Osteoblast (primary cell): Measurements from ENCODE around the gene SLC37A3. TPM values are rescaled to one million over a fixed set of nuclear protein-coding genes. Genes with fewer than 3 reads are reported as not detected.

Experiments
- DNase-seq: peaks from one replicate; pipeline ENCODE4 v3.0.0; 2011; ENCODE audit warnings: low spot score, mixed read lengths; ENCODE audit not compliant: insufficient read length; ENCODE audit errors: missing footprints
- H2AFZ ChIP-seq: 2 replicates; pipeline ENCODE4 v1.6.0; 2011; ENCODE audit warnings: mild to moderate bottlenecking, low read length
- H3K27ac ChIP-seq: 2 replicates; pipeline ENCODE4 v1.5.1; 2011; ENCODE audit warnings: mild to moderate bottlenecking, low read depth, low read length, moderate library complexity
- H3K27me3 ChIP-seq: 2 replicates; pipeline ENCODE4 v1.6.0; 2012; ENCODE audit warnings: mild to moderate bottlenecking, control low read depth, inconsistent platforms, low read length, moderate library complexity; ENCODE audit not compliant: insufficient read depth
- H3K36me3 ChIP-seq: 2 replicates; pipeline ENCODE4 v1.5.1; 2011; ENCODE audit warnings: mild to moderate bottlenecking, low read length, control low read depth, moderate library complexity; ENCODE audit not compliant: insufficient read depth
- H3K4me1 ChIP-seq: 2 replicates; pipeline ENCODE4 v1.5.1; 2011; ENCODE audit warnings: mild to moderate bottlenecking, low read length, control low read depth, moderate library complexity; ENCODE audit not compliant: insufficient read depth
- H3K4me2 ChIP-seq: 2 replicates; pipeline ENCODE4 v1.6.0; 2011; ENCODE audit warnings: mild to moderate bottlenecking, low read length; ENCODE audit not compliant: insufficient read depth
- H3K4me3 ChIP-seq: fragments of 200-600 bp; sonication (generic); 3 replicates; pipeline ENCODE4 v1.5.1; 2012; ENCODE audit warnings: mild to moderate bottlenecking, low read length, inconsistent platforms; ENCODE audit not compliant: insufficient read depth
- H3K79me2 ChIP-seq: 2 replicates; pipeline ENCODE4 v1.6.0; 2012; ENCODE audit warnings: mild to moderate bottlenecking, low read length, control low read depth, inconsistent platforms; ENCODE audit not compliant: insufficient read depth
- H3K9me3 ChIP-seq: 2 replicates; pipeline ENCODE4 v1.5.1; 2011; ENCODE audit warnings: low read depth, low read length, control low read depth
- H4K20me1 ChIP-seq: 2 replicates; pipeline ENCODE4 v1.6.0; 2012; ENCODE audit warnings: mild to moderate bottlenecking, low read length, control low read depth; ENCODE audit not compliant: insufficient read depth
- CTCF ChIP-seq: IDR thresholded peaks from 2 replicates; pipeline ENCODE4 v1.5.1; 2011; ENCODE audit warnings: mild to moderate bottlenecking, low read depth, low read length, moderate library complexity; ENCODE audit errors: extremely low read depth
- small RNA-seq: library from RNA; depleted of rRNA; stranded (forward); fragments of <200 nt; gene quantifications from one replicate; pipeline ENCODE3, GENCODE V24; 2012
- total RNA-seq: library from RNA; depleted of rRNA; stranded (reverse); fragments of >200 nt; gene quantifications from 2 replicates; pipeline ENCODE4 v1.2.3, GENCODE V29; 2012

The SLC37A3 gene
- total RNA-seq, 1 donor: 73.5 TPM

- Histone ChIP-seq H3K27ac (no peak overlapping the region), H2AFZ (no peak overlapping the region), H3K4me1 (no peaks in the 10 kb centered on the region), H3K79me2 (no peaks in the 10 kb centered on the region), H3K9me3 (no peaks in the 10 kb centered on the region), H3K27me3 (peaks cover 5% of the 10 kb centered on the region), H3K4me2 (no peak overlapping the region), H3K36me3 (no peaks in the 10 kb centered on the region), H3K4me3 (no peak overlapping the region), H4K20me1 (no peaks in the 10 kb centered on the region)
- no peak for DNase-seq
- TF ChIP-seq CTCF: no peak
Observed at GRCh38 chr7:140289804-140290203, 108.5 kb downstream of the SLC37A3 start.

GRCh38 chr7:140287988-140288387 is 110.3 kb downstream of the SLC37A3 start:
- no peak for DNase-seq
- Histone ChIP-seq H3K9me3 (no peaks in the 10 kb centered on the region), H3K27me3 (peaks cover 5% of the 10 kb centered on the region), H2AFZ (no peak overlapping the region), H3K4me1 (no peaks in the 10 kb centered on the region), H3K27ac (no peak overlapping the region), H3K79me2 (no peaks in the 10 kb centered on the region), H3K36me3 (no peaks in the 10 kb centered on the region), H3K4me2 (no peak overlapping the region), H3K4me3 (no peak overlapping the region), H4K20me1 (no peaks in the 10 kb centered on the region)
- no peak for TF ChIP-seq CTCF

- Histone ChIP-seq H3K36me3 (no peaks in the 10 kb centered on the region), H3K79me2 (no peaks in the 10 kb centered on the region), H2AFZ (no peak overlapping the region), H3K4me2 (no peak overlapping the region), H3K9me3 (no peaks in the 10 kb centered on the region), H4K20me1 (no peaks in the 10 kb centered on the region), H3K4me3 (no peak overlapping the region), H3K4me1 (no peaks in the 10 kb centered on the region), H3K27me3 (peaks cover 5% of the 10 kb centered on the region), H3K27ac (no peak overlapping the region)
- TF ChIP-seq CTCF: no peak
- DNase-seq: no peak
Observed at GRCh38 chr7:140285938-140286337, 112.4 kb downstream of the SLC37A3 start.

GRCh38 chr7:140284062-140284461 is 114.3 kb downstream of the SLC37A3 start:
- Histone ChIP-seq H2AFZ (no peak overlapping the region), H3K79me2 (no peaks in the 10 kb centered on the region), H4K20me1 (no peaks in the 10 kb centered on the region), H3K36me3 (no peaks in the 10 kb centered on the region), H3K4me2 (no peak overlapping the region), H3K9me3 (no peaks in the 10 kb centered on the region), H3K27me3 (peaks cover 5% of the 10 kb centered on the region), H3K27ac (no peak overlapping the region), H3K4me1 (no peaks in the 10 kb centered on the region), H3K4me3 (no peak overlapping the region)
- no peak for TF ChIP-seq CTCF
- no peak for DNase-seq

Small RNAs within 50 kb of the gene (small RNA-seq; reads per million reads assigned to genes)
- not detected for gene RNA5SP247
- 41.5 reads per million, percentile 96 among the genes with 10 or more reads in this experiment for gene RNA5SP248

Other genes with a start within 250 kb of the SLC37A3 start
- 12.4 and 13.4 TPM in 2 replicates for gene KDM7A, start 221.5 kb downstream of the SLC37A3 start, total RNA-seq
- gene RAB19, start 5.5 kb upstream of the SLC37A3 start, total RNA-seq: not detected in 2 replicates
- 69.8 and 71.6 TPM in 2 replicates for gene MKRN1, start 81.0 kb upstream of the SLC37A3 start, total RNA-seq
- 0.36 and 0.59 TPM in 2 replicates for gene DENND2A, start 242.3 kb upstream of the SLC37A3 start, total RNA-seq